GM12873 (cell line): ENCODE data around the gene BCAP31.

Experiments used
- CTCF ChIP-seq: IDR thresholded peaks from 2 replicates; pipeline ENCODE4 v1.5.1; 2012; ENCODE audit warnings: low read depth, mild to moderate bottlenecking, moderate library complexity, low read length, control low read depth; ENCODE audit not compliant: insufficient read depth; ENCODE audit errors: missing control alignments

The BCAP31 gene

GRCh38 chrX:153746359-153746758 lies 22.2 kb upstream of the BCAP31 start:
- no peak for TF ChIP-seq CTCF

GRCh38 chrX:153744210-153745066 lies 20.3 kb upstream of the BCAP31 start:
- peak; percentile 37 for TF ChIP-seq CTCF

- no peak for TF ChIP-seq CTCF
These were observed 17.3 kb upstream of the BCAP31 start for GRCh38 chrX:153741446-153741845.

- no peak for TF ChIP-seq CTCF
These were observed 16.5 kb upstream of the BCAP31 start for GRCh38 chrX:153740631-153741222.

- no peak for TF ChIP-seq CTCF
These were observed 15.7 kb upstream of the BCAP31 start for GRCh38 chrX:153739754-153740486.

- no peak for TF ChIP-seq CTCF
These were observed 13.9 kb upstream of the BCAP31 start for GRCh38 chrX:153738056-153738605.
